Panc1 (cell line): ENCODE data around the gene RAI14.

Experiments used
- POLR2AphosphoS5 ChIP-seq: IDR thresholded peaks from 2 replicates; pipeline ENCODE4 v1.6.1; 2012; ENCODE audit warnings: mild to moderate bottlenecking, low read depth, low read length, moderate library complexity
- SIN3A ChIP-seq: IDR thresholded peaks from 2 replicates; pipeline ENCODE4 v1.6.1; 2012; ENCODE audit warnings: low read depth, mild to moderate bottlenecking, low read length, moderate library complexity, borderline replicate concordance; ENCODE audit not compliant: insufficient read depth
- TF ChIP-seq, protein P1 (sequence below): fragments of 450-650 bp; IDR thresholded peaks from 2 replicates; pipeline ENCODE4 v1.5.1; 2017; ENCODE audit warnings: mild to moderate bottlenecking
- TF ChIP-seq, protein P2 (sequence below), 2 experiments: IDR thresholded peaks; 2 replicates each; pipeline ENCODE4 v1.6.1; 2011 to 2012; ENCODE audit warnings: low read depth in 2 of 2, control low read depth in 1 of 2, low read length in 1 of 2, mild to moderate bottlenecking in 1 of 2, moderate library complexity in 1 of 2; ENCODE audit not compliant: insufficient read depth in 1 of 2

DNA sequence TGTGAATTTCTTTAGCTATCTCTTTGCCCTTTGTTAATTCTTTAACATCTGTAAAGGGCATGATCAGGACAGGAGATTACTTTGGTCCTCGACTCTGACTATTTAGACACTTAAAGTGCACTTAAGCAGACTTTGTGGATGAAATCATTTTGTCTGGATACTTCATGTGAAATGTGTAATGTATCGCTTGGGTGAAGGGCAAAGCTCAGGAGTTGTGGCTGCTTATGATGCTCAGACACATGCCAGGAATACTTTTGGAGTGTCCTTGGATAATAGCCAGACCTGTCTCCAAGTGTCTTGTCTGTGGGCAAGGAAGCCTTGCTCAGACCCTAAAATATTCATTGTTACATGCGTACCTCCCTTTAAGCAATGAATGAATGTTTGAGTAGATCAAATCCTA lies 87.8 kb downstream of the RAI14 start:
- TF ChIP-seq, protein P1, sequence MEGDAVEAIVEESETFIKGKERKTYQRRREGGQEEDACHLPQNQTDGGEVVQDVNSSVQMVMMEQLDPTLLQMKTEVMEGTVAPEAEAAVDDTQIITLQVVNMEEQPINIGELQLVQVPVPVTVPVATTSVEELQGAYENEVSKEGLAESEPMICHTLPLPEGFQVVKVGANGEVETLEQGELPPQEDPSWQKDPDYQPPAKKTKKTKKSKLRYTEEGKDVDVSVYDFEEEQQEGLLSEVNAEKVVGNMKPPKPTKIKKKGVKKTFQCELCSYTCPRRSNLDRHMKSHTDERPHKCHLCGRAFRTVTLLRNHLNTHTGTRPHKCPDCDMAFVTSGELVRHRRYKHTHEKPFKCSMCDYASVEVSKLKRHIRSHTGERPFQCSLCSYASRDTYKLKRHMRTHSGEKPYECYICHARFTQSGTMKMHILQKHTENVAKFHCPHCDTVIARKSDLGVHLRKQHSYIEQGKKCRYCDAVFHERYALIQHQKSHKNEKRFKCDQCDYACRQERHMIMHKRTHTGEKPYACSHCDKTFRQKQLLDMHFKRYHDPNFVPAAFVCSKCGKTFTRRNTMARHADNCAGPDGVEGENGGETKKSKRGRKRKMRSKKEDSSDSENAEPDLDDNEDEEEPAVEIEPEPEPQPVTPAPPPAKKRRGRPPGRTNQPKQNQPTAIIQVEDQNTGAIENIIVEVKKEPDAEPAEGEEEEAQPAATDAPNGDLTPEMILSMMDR = no peak
- TF ChIP-seq, protein P2, sequence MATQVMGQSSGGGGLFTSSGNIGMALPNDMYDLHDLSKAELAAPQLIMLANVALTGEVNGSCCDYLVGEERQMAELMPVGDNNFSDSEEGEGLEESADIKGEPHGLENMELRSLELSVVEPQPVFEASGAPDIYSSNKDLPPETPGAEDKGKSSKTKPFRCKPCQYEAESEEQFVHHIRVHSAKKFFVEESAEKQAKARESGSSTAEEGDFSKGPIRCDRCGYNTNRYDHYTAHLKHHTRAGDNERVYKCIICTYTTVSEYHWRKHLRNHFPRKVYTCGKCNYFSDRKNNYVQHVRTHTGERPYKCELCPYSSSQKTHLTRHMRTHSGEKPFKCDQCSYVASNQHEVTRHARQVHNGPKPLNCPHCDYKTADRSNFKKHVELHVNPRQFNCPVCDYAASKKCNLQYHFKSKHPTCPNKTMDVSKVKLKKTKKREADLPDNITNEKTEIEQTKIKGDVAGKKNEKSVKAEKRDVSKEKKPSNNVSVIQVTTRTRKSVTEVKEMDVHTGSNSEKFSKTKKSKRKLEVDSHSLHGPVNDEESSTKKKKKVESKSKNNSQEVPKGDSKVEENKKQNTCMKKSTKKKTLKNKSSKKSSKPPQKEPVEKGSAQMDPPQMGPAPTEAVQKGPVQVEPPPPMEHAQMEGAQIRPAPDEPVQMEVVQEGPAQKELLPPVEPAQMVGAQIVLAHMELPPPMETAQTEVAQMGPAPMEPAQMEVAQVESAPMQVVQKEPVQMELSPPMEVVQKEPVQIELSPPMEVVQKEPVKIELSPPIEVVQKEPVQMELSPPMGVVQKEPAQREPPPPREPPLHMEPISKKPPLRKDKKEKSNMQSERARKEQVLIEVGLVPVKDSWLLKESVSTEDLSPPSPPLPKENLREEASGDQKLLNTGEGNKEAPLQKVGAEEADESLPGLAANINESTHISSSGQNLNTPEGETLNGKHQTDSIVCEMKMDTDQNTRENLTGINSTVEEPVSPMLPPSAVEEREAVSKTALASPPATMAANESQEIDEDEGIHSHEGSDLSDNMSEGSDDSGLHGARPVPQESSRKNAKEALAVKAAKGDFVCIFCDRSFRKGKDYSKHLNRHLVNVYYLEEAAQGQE (IDR thresholded peaks at IDR 0.05; ENCODE audit: insufficient read depth in 1 of 2, low read depth in 2 of 2, low read length in 1 of 2) = no peak
- TF ChIP-seq SIN3A (no peak), POLR2AphosphoS5 (no peak)
